HG03045 (cell line): ENCODE results near the gene HNRNPC.
"Not testable (repeated sequence)": the region's sequence is repeated elsewhere in the genome, so short reads cannot be mapped to it uniquely, and the experiment has no call there.

ENCODE experiments used
- ATAC-seq: cut with Tn5 transposase; IDR thresholded peaks from one replicate; pipeline ENCODE4 v1.9.1; 2021; ENCODE audit warnings: mild to moderate bottlenecking, moderate library complexity; ENCODE audit not compliant: unreplicated experiment

HNRNPC gene

GRCh38 chr14:21272661-21273060 lies 3.4 kb upstream of the HNRNPC start:
- not testable (repeated sequence) for ATAC-seq

- ATAC-seq = no peak
Observed at GRCh38 chr14:21268617-21269251, 508 bp downstream of the HNRNPC start.

GRCh38 chr14:21267886-21268616 lies 1.2 kb downstream of the HNRNPC start:
- ATAC-seq = no peak

GRCh38 chr14:21267431-21267845 lies 1.8 kb downstream of the HNRNPC start:
- ATAC-seq = no peak

GRCh38 chr14:21264025-21264801 lies 5.0 kb downstream of the HNRNPC start:
- peak; percentile 52 for ATAC-seq

- ATAC-seq = no peak
Observed at GRCh38 chr14:21263284-21264024, 5.8 kb downstream of the HNRNPC start.

GRCh38 chr14:21262410-21262809 lies 6.8 kb downstream of the HNRNPC start:
- no peak for ATAC-seq

GRCh38 chr14:21261824-21262223 lies 7.4 kb downstream of the HNRNPC start:
- ATAC-seq = no peak

- ATAC-seq = no peak
Observed at GRCh38 chr14:21258889-21259787, 10.1 kb downstream of the HNRNPC start.

- no peak for ATAC-seq
Observed at GRCh38 chr14:21258005-21258888, 11.0 kb downstream of the HNRNPC start.

- no peak for ATAC-seq
Observed at GRCh38 chr14:21257394-21257909, 11.8 kb downstream of the HNRNPC start.

- ATAC-seq = no peak
Observed at GRCh38 chr14:21256539-21257393, 12.5 kb downstream of the HNRNPC start.

- not testable (repeated sequence) for ATAC-seq
Observed at GRCh38 chr14:21256102-21256447, 13.2 kb downstream of the HNRNPC start.

GRCh38 chr14:21255385-21256101 lies 13.7 kb downstream of the HNRNPC start:
- no peak for ATAC-seq

- ATAC-seq = no peak
Observed at GRCh38 chr14:21252149-21252548, 17.1 kb downstream of the HNRNPC start.

GRCh38 chr14:21251215-21251614 lies 18.0 kb downstream of the HNRNPC start:
- no peak for ATAC-seq

GRCh38 chr14:21248739-21249411 lies 20.4 kb downstream of the HNRNPC start:
- ATAC-seq = no peak
